ENCODE measurements around the gene PEX13. TPM values are rescaled to one million over a fixed set of nuclear protein-coding genes. Genes with fewer than 3 reads are reported as not detected.
A peak's percentile ranks its signal among the peaks of the same experiment; 100 is the strongest.
"Not testable (repeated sequence)": the region's sequence is repeated elsewhere in the genome, so short reads cannot be mapped to it uniquely, and the experiment has no call there.

PEX13 gene
- total RNA-seq, 1 experiment from 2014 or later, result 26.3 TPM

DNA sequence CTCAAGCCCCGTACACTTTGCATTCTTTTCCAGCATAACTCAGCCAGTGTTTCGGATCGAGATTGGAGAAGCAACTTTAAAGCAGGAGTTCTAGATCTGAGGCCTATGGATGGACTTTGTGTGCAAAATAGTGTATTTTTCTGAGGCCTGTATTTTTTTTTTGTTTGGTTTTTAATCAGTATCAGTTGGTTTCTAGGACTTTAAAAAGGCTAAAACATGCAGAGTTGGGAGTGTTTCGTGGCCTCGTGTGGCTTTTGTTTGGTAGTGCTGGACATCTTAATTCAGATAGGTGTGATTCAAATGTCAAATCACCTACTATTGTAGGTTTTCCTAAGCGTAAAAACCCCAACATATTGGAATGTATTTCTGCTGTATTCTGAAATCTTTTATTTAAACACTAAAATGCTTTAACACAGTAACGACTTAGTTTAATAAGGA lies 817 bp downstream of the PEX13 start:
- Histone ChIP-seq H3K4me3 (ENCODE audit: insufficient read depth, low read depth, low read length) (peak overlapping the region; percentile 60), H3K27me3 (ENCODE audit: control insufficient read depth, insufficient read depth, low read length) (no peaks in the 10 kb centered on the region), H3K36me3 (replicated peaks; ENCODE audit: control insufficient read depth, insufficient read depth, low read length) (peaks cover 3% of the 10 kb centered on the region; the same call in 1 of the 2 replicates)
- DNase-seq, result no peak

- Histone ChIP-seq H3K27me3 (ENCODE audit: control insufficient read depth, insufficient read depth, low read length) (no peaks in the 10 kb centered on the region), H3K36me3 (replicated peaks; ENCODE audit: control insufficient read depth, insufficient read depth, low read length) (peaks cover 3% of the 10 kb centered on the region; the same call in 1 of the 2 replicates), H3K4me3 (ENCODE audit: insufficient read depth, low read depth, low read length) (peak overlapping the region; percentile 60; the same call in 1 of the 2 replicates)
- no peak for DNase-seq
These were observed 1.3 kb downstream of the PEX13 start for GRCh38 chr2:61018798-61019197.

- Histone ChIP-seq H3K27me3 (ENCODE audit: control insufficient read depth, insufficient read depth, low read length) (no peaks in the 10 kb centered on the region), H3K4me3 (ENCODE audit: insufficient read depth, low read depth, low read length) (no peak overlapping the region), H3K36me3 (replicated peaks; ENCODE audit: control insufficient read depth, insufficient read depth, low read length) (peaks cover 3% of the 10 kb centered on the region; the same call in 1 of the 2 replicates)
- no peak for DNase-seq
These were observed 3.7 kb downstream of the PEX13 start for GRCh38 chr2:61021228-61021660.

DNA sequence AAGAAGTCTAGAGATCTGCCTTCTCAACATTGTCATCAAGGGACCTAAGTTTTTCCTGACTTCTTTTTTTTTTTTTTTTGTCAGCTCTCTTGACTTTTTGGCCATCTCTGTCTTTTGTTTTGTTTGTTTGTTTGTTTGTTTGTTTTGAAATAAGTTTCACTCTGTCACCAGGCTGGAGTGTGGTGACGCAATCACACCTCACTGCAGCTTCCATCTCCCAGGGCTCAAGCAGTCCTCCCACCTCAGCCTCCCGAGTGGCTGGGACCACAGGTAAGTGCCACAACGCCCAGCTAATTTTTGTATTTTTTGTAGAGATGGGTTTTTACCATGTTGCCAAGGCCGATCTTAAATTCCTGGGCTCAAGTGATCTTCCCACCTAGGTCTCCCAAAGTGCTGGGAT lies 6.2 kb downstream of the PEX13 start:
- Histone ChIP-seq H3K4me3 (ENCODE audit: insufficient read depth, low read depth, low read length) (no peak overlapping the region), H3K36me3 (replicated peaks; ENCODE audit: control insufficient read depth, insufficient read depth, low read length) (peaks cover 3% of the 10 kb centered on the region; the same call in 1 of the 2 replicates), H3K27me3 (ENCODE audit: control insufficient read depth, insufficient read depth, low read length) (no peaks in the 10 kb centered on the region)
- no peak for DNase-seq

- DNase-seq, result no peak
- H3K36me3 ChIP-seq (replicated peaks; ENCODE audit: control insufficient read depth, insufficient read depth, low read length), result peaks cover 6% of the 10 kb centered on the region
- H3K4me3 ChIP-seq (ENCODE audit: insufficient read depth, low read depth, low read length), result no peak overlapping the region
- H3K27me3 ChIP-seq (ENCODE audit: control insufficient read depth, insufficient read depth, low read length), result no peaks in the 10 kb centered on the region
These were observed 12.0 kb downstream of the PEX13 start for GRCh38 chr2:61029533-61029932.

GRCh38 chr2:61034592-61034991 lies 17.1 kb downstream of the PEX13 start:
- not testable (repeated sequence) for H3K4me3 ChIP-seq (ENCODE audit: insufficient read depth, low read depth, low read length)

GRCh38 chr2:61036643-61037042 lies 19.1 kb downstream of the PEX13 start:
- not testable (repeated sequence) for H3K36me3 ChIP-seq (replicated peaks; ENCODE audit: control insufficient read depth, insufficient read depth, low read length); H3K27me3 ChIP-seq (ENCODE audit: control insufficient read depth, insufficient read depth, low read length); DNase-seq; H3K4me3 ChIP-seq (ENCODE audit: insufficient read depth, low read depth, low read length)

More at GRCh38 chr2:61034592-61034991, 17.1 kb downstream of the PEX13 start:
- H3K36me3 ChIP-seq (replicated peaks; ENCODE audit: control insufficient read depth, insufficient read depth, low read length); DNase-seq; H3K27me3 ChIP-seq (ENCODE audit: control insufficient read depth, insufficient read depth, low read length): not testable (repeated sequence)

GRCh38 chr2:61042807-61043206 lies 25.3 kb downstream of the PEX13 start:
- Histone ChIP-seq H3K4me3 (ENCODE audit: insufficient read depth, low read depth, low read length) (no peak overlapping the region), H3K27me3 (ENCODE audit: control insufficient read depth, insufficient read depth, low read length) (no peaks in the 10 kb centered on the region), H3K36me3 (replicated peaks; ENCODE audit: control insufficient read depth, insufficient read depth, low read length) (no peaks in the 10 kb centered on the region)
- no peak for DNase-seq

DNA sequence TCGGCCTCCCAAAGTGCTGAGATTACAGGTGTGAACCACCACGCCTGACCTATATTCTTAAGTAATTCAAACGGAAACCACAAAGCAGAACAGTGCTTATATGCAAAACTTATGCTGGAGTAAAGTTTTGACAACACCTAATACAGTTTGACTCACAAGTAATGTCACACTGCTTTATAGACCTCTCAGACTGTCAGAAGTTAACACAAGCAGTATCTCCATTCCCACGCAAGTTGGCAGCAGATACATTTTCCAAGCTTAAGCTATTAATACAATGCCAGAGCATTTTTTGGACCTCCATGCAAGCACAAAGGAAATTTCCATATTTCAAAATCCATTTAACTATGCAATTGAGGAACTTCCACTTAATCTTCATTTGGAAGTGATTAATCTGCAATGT lies 27.1 kb downstream of the PEX13 start:
- H3K36me3 ChIP-seq (replicated peaks; ENCODE audit: control insufficient read depth, insufficient read depth, low read length), result peaks cover 1% of the 10 kb centered on the region; the same call in 1 of the 2 replicates
- H3K27me3 ChIP-seq (ENCODE audit: control insufficient read depth, insufficient read depth, low read length), result no peaks in the 10 kb centered on the region
- no peak overlapping the region for H3K4me3 ChIP-seq (ENCODE audit: insufficient read depth, low read depth, low read length)
- no peak for DNase-seq

GRCh38 chr2:61045226-61045625 lies 27.7 kb downstream of the PEX13 start:
- Histone ChIP-seq H3K27me3 (ENCODE audit: control insufficient read depth, insufficient read depth, low read length) (no peaks in the 10 kb centered on the region), H3K4me3 (ENCODE audit: insufficient read depth, low read depth, low read length) (no peak overlapping the region), H3K36me3 (replicated peaks; ENCODE audit: control insufficient read depth, insufficient read depth, low read length) (peaks cover 1% of the 10 kb centered on the region; the same call in 1 of the 2 replicates)
- DNase-seq, result no peak

- no peak for DNase-seq
- Histone ChIP-seq H3K4me3 (ENCODE audit: insufficient read depth, low read depth, low read length) (no peak overlapping the region), H3K36me3 (replicated peaks; ENCODE audit: control insufficient read depth, insufficient read depth, low read length) (peaks cover 1% of the 10 kb centered on the region; the same call in 1 of the 2 replicates), H3K27me3 (ENCODE audit: control insufficient read depth, insufficient read depth, low read length) (no peaks in the 10 kb centered on the region)
These were observed 28.5 kb downstream of the PEX13 start for GRCh38 chr2:61045999-61046398.

GRCh38 chr2:61055557-61055956 lies 38.0 kb downstream of the PEX13 start:
- no peaks in the 10 kb centered on the region; the same call in 1 of the 2 replicates for H3K36me3 ChIP-seq (replicated peaks; ENCODE audit: control insufficient read depth, insufficient read depth, low read length)
- H3K27me3 ChIP-seq (ENCODE audit: control insufficient read depth, insufficient read depth, low read length), result no peaks in the 10 kb centered on the region
- no peak for DNase-seq
- H3K4me3 ChIP-seq (ENCODE audit: insufficient read depth, low read depth, low read length), result no peak overlapping the region

- DNase-seq, result no peak
- no peak overlapping the region for H3K4me3 ChIP-seq (ENCODE audit: insufficient read depth, low read depth, low read length)
- H3K27me3 ChIP-seq (ENCODE audit: control insufficient read depth, insufficient read depth, low read length), result no peaks in the 10 kb centered on the region
- no peaks in the 10 kb centered on the region; the same call in 1 of the 2 replicates for H3K36me3 ChIP-seq (replicated peaks; ENCODE audit: control insufficient read depth, insufficient read depth, low read length)
These were observed 40.0 kb downstream of the PEX13 start for GRCh38 chr2:61057562-61057961.

DNA sequence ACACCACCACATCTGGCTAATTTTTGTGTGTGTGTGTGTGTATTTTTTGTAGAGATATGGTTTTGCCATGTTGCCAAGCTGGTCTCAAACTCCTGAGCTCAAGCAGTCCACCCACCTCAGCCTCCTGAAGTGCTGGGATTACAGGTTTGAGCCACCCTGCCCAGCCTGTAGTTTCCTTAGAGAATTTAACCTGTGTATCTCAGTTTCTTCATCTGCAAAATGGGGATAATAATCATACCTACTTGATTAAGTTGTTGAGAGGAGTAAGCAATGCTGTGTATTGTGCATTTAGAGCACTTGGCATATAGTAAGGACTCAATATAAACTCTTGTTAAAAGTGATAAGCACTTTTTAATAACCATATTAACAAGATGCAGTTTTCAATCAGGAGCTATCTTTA lies 41.9 kb downstream of the PEX13 start:
- Histone ChIP-seq H3K27me3 (ENCODE audit: control insufficient read depth, insufficient read depth, low read length) (no peaks in the 10 kb centered on the region), H3K4me3 (ENCODE audit: insufficient read depth, low read depth, low read length) (no peak overlapping the region), H3K36me3 (replicated peaks; ENCODE audit: control insufficient read depth, insufficient read depth, low read length) (no peaks in the 10 kb centered on the region)
- no peak for DNase-seq

DNA sequence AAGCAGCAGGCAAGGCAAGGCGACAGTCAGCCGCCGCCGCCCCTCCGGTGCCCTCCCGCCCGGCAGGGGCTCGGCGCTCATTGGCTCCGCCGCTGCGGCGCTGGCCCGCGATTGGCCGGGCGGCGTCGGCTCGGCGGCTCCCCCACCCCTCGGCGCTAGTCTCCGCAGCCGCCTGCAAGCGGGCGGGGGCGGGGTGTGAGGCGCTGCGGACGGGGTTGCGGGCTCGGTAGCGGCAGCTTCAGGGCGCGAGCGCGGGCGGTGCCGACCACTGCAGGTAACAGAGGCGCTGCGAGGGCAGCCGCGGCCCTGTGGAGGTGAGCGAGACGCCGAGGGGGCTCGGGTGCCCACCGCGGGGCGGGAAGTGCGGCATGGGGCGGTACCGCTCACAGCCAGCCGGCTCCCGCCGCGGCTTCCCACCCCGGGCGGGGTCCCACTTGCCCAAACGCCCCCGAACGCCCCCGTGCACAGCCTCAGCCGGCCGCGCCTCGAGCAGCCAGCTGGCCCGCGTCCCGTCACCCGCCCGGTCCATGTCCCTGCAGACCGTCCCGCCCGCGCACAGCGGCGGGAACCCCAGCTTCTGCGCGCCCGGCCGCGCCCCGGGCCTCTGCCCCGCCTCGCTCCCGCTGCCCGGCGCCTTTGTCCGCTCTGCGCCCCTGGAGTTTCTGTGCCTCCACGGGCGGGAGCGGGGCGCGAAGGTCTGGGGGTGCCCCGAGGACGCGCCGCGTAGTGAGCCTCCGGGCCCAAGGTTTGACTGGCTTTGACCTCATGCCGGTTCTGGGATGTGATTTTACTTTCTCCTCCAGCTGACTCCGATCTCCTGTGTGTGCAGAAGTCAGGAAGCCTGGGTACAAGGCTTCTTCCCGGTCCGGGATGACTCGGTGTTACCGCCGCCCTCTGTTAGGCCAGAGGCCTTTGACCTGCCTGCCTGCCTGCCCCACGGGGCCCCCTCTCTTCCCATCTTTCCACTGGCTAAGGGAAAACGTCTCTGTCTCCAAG lies 48.5 kb downstream of the PEX13 start, which contains the start of gene SANBR:
TSS of gene SANBR (plus strand) at position 158 of the 996 bp plus-strand sequence. CDS start 4,480 bp downstream, outside the sequence.
- H3K4me3 ChIP-seq (ENCODE audit: insufficient read depth, low read depth, low read length), result peak within 1 kb of the TSS; percentile 92
- DNase-seq, result peak; percentile 97
- no peaks in the 10 kb centered on the region for H3K27me3 ChIP-seq (ENCODE audit: control insufficient read depth, insufficient read depth, low read length)
- peaks cover 3% of the 10 kb centered on the region for H3K36me3 ChIP-seq (replicated peaks; ENCODE audit: control insufficient read depth, insufficient read depth, low read length)
